Thymus (tissue), 11 donors: ENCODE data around the gene GRIP2. TPM values are rescaled to one million over a fixed set of nuclear protein-coding genes. Genes with fewer than 3 reads are reported as not detected.

Source experiments
- DNase-seq, 9 donors: peaks; one replicate each; pipeline ENCODE4 v3.0.0-alpha.2; 2013; ENCODE audit warnings: low spot score in 9 of 9, low read depth in 6 of 9, missing footprints in 1 of 9
- H3K27ac ChIP-seq, 2 donors: one replicate each; pipeline ENCODE4 v1.5.1; 2013; ENCODE audit warnings: control low read depth in 1 of 2, low read depth in 1 of 2, low read length in 1 of 2, mild to moderate bottlenecking in 1 of 2, moderate library complexity in 1 of 2
- H3K27me3 ChIP-seq, 2 donors: one replicate each; pipeline ENCODE4 v1.5.1; 2013; ENCODE audit warnings: low read length in 1 of 2; ENCODE audit not compliant: control insufficient read depth in 2 of 2, insufficient read depth in 1 of 2
- H3K36me3 ChIP-seq, 2 donors: one replicate each; pipeline ENCODE4 v1.5.1; 2013; ENCODE audit warnings: low read length in 1 of 2, mild to moderate bottlenecking in 1 of 2, moderate library complexity in 1 of 2; ENCODE audit not compliant: control insufficient read depth in 2 of 2, insufficient read depth in 2 of 2
- H3K4me1 ChIP-seq, 2 donors: one replicate each; pipeline ENCODE4 v1.5.1; 2013; ENCODE audit warnings: low read length in 2 of 2; ENCODE audit not compliant: control insufficient read depth in 2 of 2, insufficient read depth in 2 of 2
- H3K4me3 ChIP-seq, 2 donors: one replicate each; pipeline ENCODE4 v1.5.1; 2013; ENCODE audit warnings: low read length in 2 of 2, control low read depth in 1 of 2, mild to moderate bottlenecking in 1 of 2
- H3K9me3 ChIP-seq, 2 donors: one replicate each; pipeline ENCODE4 v1.5.1; 2013; ENCODE audit warnings: low read length in 1 of 2, mild to moderate bottlenecking in 1 of 2; ENCODE audit not compliant: control insufficient read depth in 2 of 2, insufficient read depth in 1 of 2
- WGBS: extraction: QIAGEN DNeasy Blood & Tissue Kit; methylation state at CpG from one replicate; pipeline ENCODE4 v1.1.7; 2013; 5-methylcytosine and 5-hydroxymethylcytosine counted together
- polyA plus RNA-seq: library from polyadenylated mRNA; stranded (reverse); fragments of 200-250 nt; gene quantifications from one replicate; pipeline ENCODE4 v1.2.3, GENCODE V29; 2013
- total RNA-seq: library from RNA; stranded (reverse); fragments of 120-200 nt; gene quantifications from one replicate; pipeline ENCODE4 v1.2.4, GENCODE V29; 2013
- donor health status: healthy.

Gene GRIP2
- total and polyA plus RNA-seq, 2 donors = 0.14 to 0.37 TPM

- Histone ChIP-seq H3K9me3 (no peaks in the 10 kb centered on the region), H3K36me3 (no peaks in the 10 kb centered on the region), H3K4me3 (no peak overlapping the region), H3K27ac (no peak overlapping the region), H3K27me3 (peaks cover 2 to 20% of the 10 kb centered on the region in 2 donors), H3K4me1 (no peaks in the 10 kb centered on the region)
- DNase-seq = no peak
- WGBS = 95% methylated on average over 12 of the region's 12 CpGs
These were observed 3.1 kb downstream of the GRIP2 start for GRCh38 chr3:14536837-14537589.

DNA sequence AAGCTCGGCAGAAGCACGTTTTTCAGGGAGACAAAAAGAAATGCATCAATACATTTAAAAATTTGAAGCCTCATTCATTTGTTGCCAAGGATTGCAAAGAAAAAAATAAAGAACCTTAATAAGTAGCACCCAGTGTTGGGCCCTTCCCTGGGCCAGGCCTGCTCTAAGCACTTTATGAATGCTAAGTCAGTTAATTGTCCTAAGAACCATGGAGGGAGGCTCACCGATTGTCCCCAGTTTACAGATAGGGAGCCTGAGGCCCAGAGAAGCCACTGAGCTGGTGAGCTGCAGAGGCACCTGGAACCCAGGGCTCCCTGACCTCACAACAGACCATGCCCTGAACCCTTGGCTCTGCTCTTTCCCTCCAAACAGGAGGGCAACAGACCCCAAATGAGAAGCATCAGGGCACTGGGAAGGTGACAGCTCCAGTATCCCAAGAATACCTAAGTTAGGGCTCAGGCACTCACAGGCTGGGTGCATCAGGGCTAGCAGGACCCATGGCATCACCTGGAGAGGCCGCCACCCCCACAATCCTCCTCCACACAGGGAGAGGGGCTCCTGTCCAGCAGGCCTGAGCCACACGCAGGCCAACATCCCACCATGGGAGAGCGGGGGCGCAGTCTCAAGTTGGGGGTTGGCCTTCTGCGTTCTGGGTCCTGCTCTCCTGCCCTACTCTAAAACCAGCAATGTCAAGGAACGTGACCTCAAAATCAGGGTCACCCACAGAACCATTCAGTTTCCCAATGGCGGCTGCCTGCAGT lies 3.9 kb downstream of the GRIP2 start:
- Histone ChIP-seq H3K27ac (no peak overlapping the region), H3K36me3 (no peaks in the 10 kb centered on the region), H3K4me3 (no peak overlapping the region), H3K9me3 (no peaks in the 10 kb centered on the region), H3K27me3 (peaks cover 2 to 23% of the 10 kb centered on the region in 2 donors), H3K4me1 (no peaks in the 10 kb centered on the region)
- DNase-seq = no peak
- 96% methylated on average over 10 of the region's 10 CpGs for WGBS

- Histone ChIP-seq H3K27ac (no peak overlapping the region), H3K27me3 (peaks cover 2 to 23% of the 10 kb centered on the region in 2 donors), H3K36me3 (no peaks in the 10 kb centered on the region), H3K9me3 (no peaks in the 10 kb centered on the region), H3K4me1 (no peaks in the 10 kb centered on the region), H3K4me3 (no peak overlapping the region)
- WGBS = 87% methylated on average over 6 of the region's 6 CpGs
- no peak for DNase-seq
These were observed 4.5 kb downstream of the GRIP2 start for GRCh38 chr3:14535616-14536015.

GRCh38 chr3:14534516-14535191 lies 5.5 kb downstream of the GRIP2 start:
- WGBS = 50% methylated on average over 20 of the region's 20 CpGs
- no peak for DNase-seq
- Histone ChIP-seq H3K36me3 (no peaks in the 10 kb centered on the region), H3K27me3 (peaks cover 2 to 23% of the 10 kb centered on the region in 2 donors), H3K4me1 (no peaks in the 10 kb centered on the region), H3K27ac (no peak overlapping the region), H3K4me3 (no peak overlapping the region), H3K9me3 (no peaks in the 10 kb centered on the region)

DNA sequence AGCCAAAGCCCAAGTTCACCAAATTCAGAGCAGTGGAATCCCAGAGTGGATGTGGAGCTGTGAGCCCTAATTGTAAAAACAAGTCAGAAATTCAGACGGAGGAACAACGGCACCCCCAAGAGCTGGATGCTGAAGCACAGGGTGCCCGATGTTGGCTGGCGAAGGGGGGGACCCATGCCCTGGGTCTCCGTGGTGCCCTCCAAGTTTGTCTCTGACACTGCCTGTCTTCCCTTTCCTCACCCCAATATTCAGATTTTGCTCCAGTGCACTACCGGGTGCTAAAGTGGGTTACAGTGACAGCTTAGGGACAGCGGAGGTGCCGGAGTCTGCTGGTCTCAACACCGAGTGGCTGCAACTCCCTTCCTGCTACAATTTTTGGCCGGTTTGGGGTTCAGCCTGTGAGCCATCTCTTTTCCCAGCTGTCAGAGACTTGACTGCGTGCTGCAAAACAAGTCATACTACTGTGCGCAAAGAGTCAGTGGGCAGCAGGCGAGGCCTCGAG lies 6.6 kb downstream of the GRIP2 start:
- Histone ChIP-seq H3K4me1 (no peaks in the 10 kb centered on the region), H3K27me3 (peaks cover 2 to 23% of the 10 kb centered on the region in 2 donors), H3K9me3 (no peaks in the 10 kb centered on the region), H3K27ac (no peak overlapping the region), H3K36me3 (no peaks in the 10 kb centered on the region), H3K4me3 (no peak overlapping the region)
- no peak for DNase-seq
- WGBS = 96% methylated on average over 14 of the region's 14 CpGs

DNA sequence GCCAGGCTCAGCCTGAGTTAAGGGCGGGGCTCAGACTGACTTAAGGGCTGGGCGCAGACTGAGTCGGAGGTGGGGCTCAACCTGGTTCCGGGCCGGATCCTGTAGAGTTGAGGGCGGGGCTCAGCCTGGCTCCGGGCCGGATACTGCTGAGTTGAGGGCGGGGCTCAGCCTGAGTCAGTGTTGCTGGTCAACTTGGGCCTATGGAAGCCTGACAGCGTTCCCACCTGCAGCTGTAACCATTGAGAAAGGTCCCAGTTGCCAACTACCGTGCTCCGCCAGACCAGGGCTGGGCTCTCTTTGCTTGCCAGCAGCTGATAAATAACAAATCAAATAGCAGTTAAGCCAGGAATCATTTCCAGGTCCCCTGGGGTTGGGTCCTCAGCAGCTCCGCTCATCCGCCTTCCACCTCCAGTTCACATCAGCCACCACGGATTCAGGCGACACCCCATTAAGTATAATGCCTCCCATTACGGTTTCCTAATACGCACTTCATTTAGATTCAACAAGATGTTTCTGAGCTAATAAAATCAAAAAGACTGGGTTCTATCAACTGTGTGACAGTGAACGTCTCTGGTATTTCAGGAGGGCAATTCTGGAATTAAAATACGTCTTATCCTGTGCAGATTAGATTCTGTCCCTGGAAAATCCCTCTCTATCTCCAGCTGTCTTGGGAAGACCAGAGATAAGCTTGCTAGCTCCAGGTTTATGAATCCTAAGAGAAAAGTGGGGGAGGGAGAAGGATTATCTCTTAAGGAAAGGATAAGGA lies 7.3 kb downstream of the GRIP2 start:
- Histone ChIP-seq H3K9me3 (no peaks in the 10 kb centered on the region), H3K36me3 (no peaks in the 10 kb centered on the region), H3K27me3 (peaks cover 2 to 23% of the 10 kb centered on the region in 2 donors), H3K27ac (no peak overlapping the region), H3K4me3 (no peak overlapping the region), H3K4me1 (no peaks in the 10 kb centered on the region)
- DNase-seq = no peak
- WGBS = 80% methylated on average over 20 of the region's 20 CpGs

- no peak overlapping the region for H3K27ac ChIP-seq
- no peaks in the 10 kb centered on the region for H3K36me3 ChIP-seq
- peaks cover 2 to 23% of the 10 kb centered on the region in 2 donors for H3K27me3 ChIP-seq
- H3K4me3 ChIP-seq = no peak overlapping the region
- WGBS = 97% methylated on average over 17 of the region's 17 CpGs
- no peaks in the 10 kb centered on the region for H3K9me3 ChIP-seq
- no peaks in the 10 kb centered on the region for H3K4me1 ChIP-seq
- DNase-seq = no peak
These were observed 8.2 kb downstream of the GRIP2 start for GRCh38 chr3:14531856-14532395.

DNA sequence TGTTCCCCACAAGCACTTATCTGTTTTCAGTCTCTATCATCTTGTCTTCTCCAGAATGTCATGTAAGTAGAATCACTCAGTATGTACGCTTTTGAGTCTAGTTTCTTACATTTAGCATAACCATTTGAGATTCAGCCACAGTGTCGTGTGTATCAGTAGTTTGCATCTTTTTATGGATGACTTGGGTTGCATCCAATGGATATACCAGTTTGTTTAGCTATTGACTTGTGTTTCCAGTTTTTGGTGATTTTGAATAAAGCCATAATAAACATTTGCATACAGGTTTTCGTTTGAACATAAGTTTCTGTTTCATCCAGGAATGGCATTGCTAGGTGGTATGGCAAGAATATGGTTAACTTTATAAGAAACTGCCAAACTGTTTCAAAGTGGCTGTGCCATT lies 12.1 kb downstream of the GRIP2 start:
- WGBS = 76% methylated on average over 3 of the region's 3 CpGs
- Histone ChIP-seq H3K27me3 (peaks cover 0 to 7% of the 10 kb centered on the region in 2 donors), H3K9me3 (no peaks in the 10 kb centered on the region), H3K27ac (no peak overlapping the region), H3K4me3 (no peak overlapping the region), H3K36me3 (no peaks in the 10 kb centered on the region), H3K4me1 (no peaks in the 10 kb centered on the region)
- DNase-seq = no peak
